Stomach (tissue), 4 donors: ENCODE data around the gene CARF.

Experiments
- POLR2AphosphoS5 ChIP-seq, 3 donors: sonication (generic); formaldehyde crosslinking; IDR thresholded peaks; one replicate each; pipeline ENCODE4 v1.6.1; 2016; ENCODE audit warnings: antibody characterized with exemption in 3 of 3
- TF ChIP-seq, protein P1 (sequence below), 7 experiments: fragments of 450-650 bp in 4 of 7; fragments of 200-600 bp in 3 of 7; sonication (generic) in 3 of 7; IDR thresholded peaks; one replicate each; pipeline ENCODE4 v1.5.1; 2016 to 2019; ENCODE audit warnings: antibody characterized with exemption in 7 of 7, control low read depth in 2 of 7, mild to moderate bottlenecking in 1 of 7

DNA sequence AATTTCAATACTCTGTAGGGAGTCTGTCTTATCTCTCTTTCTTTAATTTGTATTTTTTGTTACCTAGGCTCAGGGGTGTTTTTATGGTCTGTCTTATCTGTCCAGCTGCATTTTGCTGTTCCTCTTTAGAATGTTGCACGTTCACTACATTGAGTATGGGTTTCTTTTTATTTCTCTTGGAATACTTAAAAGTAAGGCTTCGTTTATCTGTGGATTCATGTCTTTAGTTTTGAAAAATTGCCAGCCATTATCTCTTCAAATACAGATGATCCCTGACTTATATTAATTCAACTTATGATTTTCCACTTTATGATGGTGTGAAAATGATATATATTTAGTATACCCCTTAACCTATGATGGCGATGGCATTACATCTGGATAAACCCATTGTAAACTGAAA is 26.9 kb downstream of the CARF start:
- TF ChIP-seq, protein P1, sequence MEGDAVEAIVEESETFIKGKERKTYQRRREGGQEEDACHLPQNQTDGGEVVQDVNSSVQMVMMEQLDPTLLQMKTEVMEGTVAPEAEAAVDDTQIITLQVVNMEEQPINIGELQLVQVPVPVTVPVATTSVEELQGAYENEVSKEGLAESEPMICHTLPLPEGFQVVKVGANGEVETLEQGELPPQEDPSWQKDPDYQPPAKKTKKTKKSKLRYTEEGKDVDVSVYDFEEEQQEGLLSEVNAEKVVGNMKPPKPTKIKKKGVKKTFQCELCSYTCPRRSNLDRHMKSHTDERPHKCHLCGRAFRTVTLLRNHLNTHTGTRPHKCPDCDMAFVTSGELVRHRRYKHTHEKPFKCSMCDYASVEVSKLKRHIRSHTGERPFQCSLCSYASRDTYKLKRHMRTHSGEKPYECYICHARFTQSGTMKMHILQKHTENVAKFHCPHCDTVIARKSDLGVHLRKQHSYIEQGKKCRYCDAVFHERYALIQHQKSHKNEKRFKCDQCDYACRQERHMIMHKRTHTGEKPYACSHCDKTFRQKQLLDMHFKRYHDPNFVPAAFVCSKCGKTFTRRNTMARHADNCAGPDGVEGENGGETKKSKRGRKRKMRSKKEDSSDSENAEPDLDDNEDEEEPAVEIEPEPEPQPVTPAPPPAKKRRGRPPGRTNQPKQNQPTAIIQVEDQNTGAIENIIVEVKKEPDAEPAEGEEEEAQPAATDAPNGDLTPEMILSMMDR (IDR thresholded peaks at IDR 0.05) = no peak
- no peak for TF ChIP-seq POLR2AphosphoS5 (IDR thresholded peaks at IDR 0.05)
